ENCODE data around the gene RFTN1. TPM values are rescaled to one million over a fixed set of nuclear protein-coding genes. Genes with fewer than 3 reads are reported as not detected.

Gene RFTN1
- total and polyA plus RNA-seq, 9 donors: 25.2 to 63.1 (median 46.4) TPM

GRCh38 chr3:16304061-16305010, 209.2 kb downstream of the RFTN1 start:
- H3K4me1 ChIP-seq (ENCODE audit: insufficient read depth): no peaks in the 10 kb centered on the region
- TF ChIP-seq CTCF (IDR thresholded peaks at IDR 0.05) (no peak), POLR2A (IDR thresholded peaks at IDR 0.05) (no peak), EP300 (IDR thresholded peaks at IDR 0.05) (no peak)
- H3K36me3 ChIP-seq: no peaks in the 10 kb centered on the region
- intact Hi-C loops (cut with DNase I): no loop called here
- H3K4me3 ChIP-seq: no peak overlapping the region
- DNase-seq: no peak
- WGBS, 3 donors: 79 to 91% (median 91%) methylated on average over 2 of the region's 2 CpGs
- no peak overlapping the region for H3K27ac ChIP-seq
- H3K27me3 ChIP-seq: no peaks in the 10 kb centered on the region
- H3K9me3 ChIP-seq: no peaks in the 10 kb centered on the region

GRCh38 chr3:16303037-16303575, 210.4 kb downstream of the RFTN1 start:
- Histone ChIP-seq H3K36me3 (no peaks in the 10 kb centered on the region), H3K9me3 (no peaks in the 10 kb centered on the region), H3K27me3 (no peaks in the 10 kb centered on the region), H3K4me3 (no peak overlapping the region), H3K27ac (no peak overlapping the region), H3K4me1 (ENCODE audit: insufficient read depth) (no peaks in the 10 kb centered on the region)
- intact Hi-C loops (cut with DNase I): no loop called here
- 52 to 54% (median 53%) methylated on average over 2 of the region's 2 CpGs for WGBS, 3 donors
- TF ChIP-seq POLR2A (IDR thresholded peaks at IDR 0.05) (no peak), CTCF (IDR thresholded peaks at IDR 0.05) (no peak), EP300 (IDR thresholded peaks at IDR 0.05) (no peak)
- no peak for DNase-seq

- 74 to 78% (median 76%) methylated on average over 6 of the region's 6 CpGs for WGBS, 3 donors
- DNase-seq: no peak
- TF ChIP-seq EP300 (IDR thresholded peaks at IDR 0.05): no peak
- H3K27me3 ChIP-seq: no peaks in the 10 kb centered on the region
- no peak overlapping the region for H3K4me3 ChIP-seq
- no peaks in the 10 kb centered on the region for H3K4me1 ChIP-seq (ENCODE audit: insufficient read depth)
- no peak overlapping the region for H3K27ac ChIP-seq
- H3K36me3 ChIP-seq: no peaks in the 10 kb centered on the region
- intact Hi-C loops (cut with DNase I): no loop called here
- no peaks in the 10 kb centered on the region for H3K9me3 ChIP-seq
Observed at GRCh38 chr3:16302082-16302631, 211.3 kb downstream of the RFTN1 start.

- H3K27ac ChIP-seq: no peak overlapping the region
- H3K9me3 ChIP-seq: no peaks in the 10 kb centered on the region
- TF ChIP-seq POLR2A (IDR thresholded peaks at IDR 0.05): no peak
- no peak for TF ChIP-seq EP300 (IDR thresholded peaks at IDR 0.05)
- H3K4me3 ChIP-seq: no peak overlapping the region
- H3K4me1 ChIP-seq (ENCODE audit: insufficient read depth): no peaks in the 10 kb centered on the region
- no peaks in the 10 kb centered on the region for H3K27me3 ChIP-seq
- intact Hi-C loops (cut with DNase I): no loop called here
- DNase-seq: no peak
- H3K36me3 ChIP-seq: no peaks in the 10 kb centered on the region
- WGBS, 3 donors: 53 to 55% (median 55%) methylated on average over 6 of the region's 6 CpGs
Observed at GRCh38 chr3:16301507-16301906, 212.0 kb downstream of the RFTN1 start.

- Histone ChIP-seq H3K9me3 (no peaks in the 10 kb centered on the region), H3K4me3 (no peak overlapping the region), H3K27me3 (no peaks in the 10 kb centered on the region), H3K4me1 (ENCODE audit: insufficient read depth) (no peaks in the 10 kb centered on the region), H3K27ac (no peak overlapping the region), H3K36me3 (no peaks in the 10 kb centered on the region)
- no peak for DNase-seq
- WGBS, 3 donors: 89 to 96% (median 93%) methylated on average over 2 of the region's 2 CpGs
- TF ChIP-seq EP300 (IDR thresholded peaks at IDR 0.05) (no peak), CTCF (IDR thresholded peaks at IDR 0.05) (no peak), POLR2A (IDR thresholded peaks at IDR 0.05) (no peak)
- intact Hi-C loops (cut with DNase I): no loop called here
Observed at GRCh38 chr3:16300881-16301359, 212.6 kb downstream of the RFTN1 start.

Data from ovary (tissue), 9 donors.